Measurements from ENCODE around the gene KRTAP21-2.
"Not testable (repeated sequence)": the region's sequence is repeated elsewhere in the genome, so short reads cannot be mapped to it uniquely, and the experiment has no call there.

The KRTAP21-2 gene

DNA sequence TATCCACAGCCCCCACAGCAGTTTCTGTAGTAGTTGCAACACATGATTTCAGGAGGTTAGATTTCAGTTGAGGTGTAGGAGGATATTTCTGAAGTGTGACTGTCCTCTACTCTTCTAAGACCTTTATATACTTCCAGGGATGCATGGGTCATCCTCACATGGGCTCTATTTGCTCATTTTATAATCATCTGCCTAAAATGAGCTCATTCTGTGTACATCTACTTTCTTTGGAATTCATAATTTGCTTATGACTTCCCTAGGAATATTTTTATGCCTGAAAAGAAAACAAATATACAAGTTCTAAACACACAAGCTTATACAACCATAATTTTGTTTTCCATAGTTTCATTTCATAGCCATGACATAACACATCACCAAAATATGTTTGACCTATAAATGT lies at the start of gene KRTAP21-2:
Gene KRTAP21-2 (minus strand): TSS at position 101 of the 400 bp plus-strand sequence. CDS start 57 bp downstream, at position 44.
- no peak for DNase-seq (ENCODE audit: low read depth)

DNA sequence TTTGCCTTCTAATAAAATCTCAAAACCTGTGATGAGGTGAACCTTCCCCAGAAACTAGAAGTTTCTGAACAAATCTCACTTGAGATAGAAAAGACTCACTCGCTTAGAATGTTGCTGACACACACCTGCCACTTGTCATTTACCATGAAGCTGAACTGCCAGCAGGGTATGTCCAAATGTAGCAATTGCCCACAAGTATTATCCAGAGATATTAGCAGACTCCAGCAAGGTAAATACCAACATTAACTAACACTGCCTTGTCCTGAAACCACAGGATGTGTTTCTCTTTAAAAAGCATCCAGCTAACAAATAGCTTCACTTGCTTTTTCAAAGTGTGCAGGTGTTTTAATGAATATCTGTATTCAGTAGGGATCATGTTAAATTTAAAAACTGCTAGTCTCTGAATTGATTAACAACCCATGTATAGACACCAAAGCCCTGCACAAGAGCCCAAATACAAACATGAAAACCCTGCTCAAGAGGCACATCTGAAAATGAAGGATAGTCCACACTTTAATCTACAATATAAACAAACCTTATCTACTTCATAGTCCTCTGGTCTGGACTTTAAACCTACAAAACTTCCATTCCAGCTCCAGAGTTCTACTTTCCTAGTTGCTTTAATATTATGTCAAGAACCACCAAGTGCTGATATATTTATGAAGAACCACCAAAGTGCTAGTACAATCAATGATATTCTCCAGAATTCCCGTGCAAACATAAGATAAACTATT lies 46.7 kb upstream of the KRTAP21-2 start:
- DNase-seq (ENCODE audit: low read depth) = no peak

DNA sequence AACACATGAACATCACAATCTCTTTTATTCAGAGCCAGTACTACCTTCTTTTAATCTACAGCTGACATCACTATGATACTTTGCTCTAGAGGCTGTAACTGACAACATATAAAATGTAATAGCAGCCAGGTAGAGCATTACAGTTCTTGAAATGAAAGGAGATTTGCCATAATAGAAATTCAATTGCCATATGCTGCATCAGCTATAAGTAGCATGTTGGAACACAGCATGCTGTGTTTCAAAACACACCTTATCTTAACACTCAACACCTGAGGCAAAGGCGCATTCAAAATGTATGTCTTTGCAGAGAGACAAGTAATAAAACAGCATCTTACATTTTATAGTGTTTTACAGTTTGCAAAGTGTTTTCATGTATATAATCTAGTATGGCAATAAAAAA lies 32.2 kb upstream of the KRTAP21-2 start:
- no peak for DNase-seq (ENCODE audit: low read depth)

DNA sequence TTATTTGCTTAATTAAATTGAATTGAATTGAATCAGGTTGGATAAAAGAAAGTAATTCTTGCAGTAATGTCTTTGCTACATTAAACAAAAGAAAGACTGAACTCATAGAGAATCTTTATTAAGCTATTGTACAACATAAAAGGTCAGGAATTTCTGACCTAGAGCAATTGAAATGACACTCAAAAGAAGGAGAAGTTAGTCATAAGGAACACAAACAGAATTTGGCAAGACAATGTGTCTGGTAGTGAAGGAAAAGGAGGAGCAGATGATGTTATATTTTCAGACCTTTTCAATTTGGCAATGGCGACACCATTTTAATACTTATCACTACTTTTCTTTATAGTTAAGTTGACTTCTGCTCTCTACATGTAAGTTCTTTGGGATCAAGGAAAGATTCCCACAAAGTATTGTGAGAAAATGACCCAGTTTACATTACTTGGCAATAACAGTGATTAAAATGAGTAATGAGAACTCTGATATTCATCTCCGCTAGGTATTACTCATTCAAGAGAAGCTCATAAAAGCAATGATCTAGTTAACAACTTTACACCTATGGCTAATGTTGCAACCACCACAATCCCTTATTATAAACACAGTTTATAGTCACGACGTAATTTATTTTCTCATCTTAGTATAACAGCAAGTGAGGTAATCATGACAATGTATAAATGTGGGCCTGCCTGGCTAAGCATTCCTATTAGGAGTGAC lies 22.8 kb upstream of the KRTAP21-2 start:
- no peak for DNase-seq (ENCODE audit: low read depth)

DNA sequence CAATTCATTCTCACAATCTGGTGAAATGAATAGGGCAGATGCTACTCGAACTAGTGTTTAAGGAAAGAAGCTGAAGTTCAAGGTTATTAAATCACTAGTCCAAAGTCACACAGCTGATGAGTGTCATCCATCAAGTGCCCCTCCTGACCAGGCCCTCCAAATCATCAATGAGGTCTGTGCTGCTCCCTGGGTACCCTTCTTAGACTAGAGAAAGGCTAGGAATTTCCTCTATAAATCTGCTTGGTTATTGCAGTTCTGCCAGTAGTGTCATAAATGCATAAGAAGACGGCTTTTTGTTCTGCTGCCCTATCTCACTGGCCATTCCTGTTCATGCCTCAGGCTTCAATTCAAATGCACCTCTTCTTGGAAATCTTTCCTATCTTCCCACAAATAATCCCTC lies 13.7 kb upstream of the KRTAP21-2 start:
- DNase-seq (ENCODE audit: low read depth) = no peak

DNA sequence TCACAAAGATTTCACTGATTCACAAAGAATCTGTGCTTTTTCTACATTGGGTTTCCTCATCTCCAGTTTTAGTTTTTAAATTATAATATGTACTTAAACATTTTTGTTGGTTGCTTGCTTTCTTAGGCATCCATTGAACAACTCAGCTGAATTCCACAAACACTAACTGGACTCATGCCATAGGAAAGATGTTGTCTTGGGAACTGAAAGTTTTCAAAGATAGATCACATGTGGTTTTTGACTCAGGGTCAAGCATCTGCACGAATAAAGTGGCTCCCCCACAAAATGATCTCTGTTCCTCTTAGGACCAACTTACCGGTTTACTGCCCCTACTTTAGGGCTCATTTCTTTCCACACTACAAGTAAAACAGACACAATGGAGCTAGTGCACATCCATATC lies 11.2 kb upstream of the KRTAP21-2 start:
- DNase-seq (ENCODE audit: low read depth) = no peak

DNA sequence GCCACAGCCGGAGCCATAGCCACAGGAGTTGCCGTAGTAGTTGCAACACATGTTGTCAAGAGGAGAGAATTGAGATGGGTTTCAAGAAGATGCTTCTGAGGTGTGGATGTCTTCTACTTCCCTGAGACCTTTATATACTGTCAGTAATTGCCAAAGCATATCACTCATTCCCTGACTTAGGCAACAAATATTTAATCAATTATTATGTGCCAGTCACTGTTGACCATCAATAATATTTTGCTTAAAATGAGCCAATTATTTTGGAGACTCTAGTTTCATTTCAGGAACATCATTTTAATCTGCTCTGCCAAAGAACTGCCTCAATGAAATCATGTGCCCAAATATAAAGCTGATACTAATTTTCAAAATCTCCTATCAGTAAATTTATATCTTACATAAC lies 8.3 kb upstream of the KRTAP21-2 start, which contains the start of gene KRTAP21-1:
Gene KRTAP21-1 (minus strand): TSS at position 101 of the 400 bp plus-strand sequence. CDS start 50 bp downstream, at position 51.
- DNase-seq (ENCODE audit: low read depth) = not testable (repeated sequence)

DNA sequence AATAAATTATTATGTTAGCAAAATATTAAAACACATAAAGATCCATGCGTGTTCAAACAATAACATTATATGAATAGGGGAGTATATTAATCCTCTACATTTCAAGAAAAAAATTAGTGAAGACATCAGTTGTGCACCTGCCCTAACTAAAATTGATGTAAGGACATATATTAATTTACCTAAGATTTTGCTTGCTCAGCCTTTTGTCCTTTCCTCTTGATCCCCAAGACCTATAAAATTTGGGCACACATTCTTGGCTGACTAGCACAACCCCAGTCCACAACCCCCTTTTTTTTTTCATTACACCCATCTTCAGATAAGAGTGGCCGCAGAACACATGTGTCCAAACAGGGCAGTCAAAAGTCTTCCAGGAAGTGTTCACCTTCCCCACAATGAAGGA lies 6.6 kb downstream of the KRTAP21-2 start:
- DNase-seq (ENCODE audit: low read depth) = no peak

DNA sequence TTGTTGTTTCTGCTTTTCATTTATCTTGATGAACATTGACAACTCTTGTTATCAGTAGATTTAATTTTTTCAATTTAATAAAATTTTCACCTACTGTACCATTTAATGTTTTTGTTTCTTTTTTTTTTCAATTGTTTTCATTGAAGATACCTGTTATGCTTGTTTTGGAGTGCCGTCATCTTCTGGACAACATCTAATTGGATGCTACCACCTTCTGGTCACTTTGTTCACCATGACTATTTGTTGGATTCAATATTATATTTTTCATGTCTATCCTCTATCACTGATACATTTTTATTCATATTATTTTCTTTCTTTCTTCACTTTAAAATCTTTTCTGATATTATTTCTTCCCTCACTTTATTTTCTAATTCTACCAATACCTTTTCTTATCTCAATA lies 14.0 kb downstream of the KRTAP21-2 start:
- no peak for DNase-seq (ENCODE audit: low read depth)

DNA sequence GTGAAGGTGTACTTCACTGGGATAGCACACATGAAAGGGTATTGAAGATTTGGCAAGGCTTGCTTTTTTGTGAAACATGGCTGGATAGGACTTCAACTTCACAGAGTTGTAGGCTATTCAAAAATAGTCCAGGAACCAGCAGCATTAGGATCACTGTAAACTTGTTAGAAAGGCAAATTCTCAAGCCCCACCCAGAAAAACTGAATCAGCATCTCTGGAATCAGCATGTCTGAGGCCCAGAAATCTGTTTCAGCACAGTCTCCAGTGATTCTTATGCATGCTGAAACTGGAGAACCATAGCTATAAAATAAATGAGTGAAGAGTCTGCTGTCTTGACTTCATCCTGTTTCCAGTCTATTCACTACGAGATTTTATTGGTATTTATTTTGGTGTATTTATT lies 20.3 kb downstream of the KRTAP21-2 start:
- DNase-seq (ENCODE audit: low read depth) = no peak

DNA sequence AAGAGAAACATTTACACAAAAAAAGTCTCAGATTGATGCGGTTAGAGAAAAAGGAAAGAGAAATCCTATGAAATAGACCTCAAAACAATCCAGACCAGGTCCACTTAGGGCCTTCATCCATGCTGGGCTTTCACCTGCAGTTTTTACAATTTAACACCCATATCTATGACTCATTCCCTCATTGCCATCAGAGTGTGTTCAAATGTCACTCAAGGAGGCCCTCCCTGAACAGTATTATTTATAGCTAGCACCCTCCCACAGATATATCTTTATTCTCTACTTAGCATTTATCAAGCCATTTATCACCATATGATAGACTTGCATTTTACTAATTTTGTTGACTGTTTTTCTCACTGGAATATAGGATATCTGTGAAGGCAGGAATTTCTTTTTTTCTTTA lies 27.7 kb downstream of the KRTAP21-2 start:
- no peak for DNase-seq (ENCODE audit: low read depth)

DNA sequence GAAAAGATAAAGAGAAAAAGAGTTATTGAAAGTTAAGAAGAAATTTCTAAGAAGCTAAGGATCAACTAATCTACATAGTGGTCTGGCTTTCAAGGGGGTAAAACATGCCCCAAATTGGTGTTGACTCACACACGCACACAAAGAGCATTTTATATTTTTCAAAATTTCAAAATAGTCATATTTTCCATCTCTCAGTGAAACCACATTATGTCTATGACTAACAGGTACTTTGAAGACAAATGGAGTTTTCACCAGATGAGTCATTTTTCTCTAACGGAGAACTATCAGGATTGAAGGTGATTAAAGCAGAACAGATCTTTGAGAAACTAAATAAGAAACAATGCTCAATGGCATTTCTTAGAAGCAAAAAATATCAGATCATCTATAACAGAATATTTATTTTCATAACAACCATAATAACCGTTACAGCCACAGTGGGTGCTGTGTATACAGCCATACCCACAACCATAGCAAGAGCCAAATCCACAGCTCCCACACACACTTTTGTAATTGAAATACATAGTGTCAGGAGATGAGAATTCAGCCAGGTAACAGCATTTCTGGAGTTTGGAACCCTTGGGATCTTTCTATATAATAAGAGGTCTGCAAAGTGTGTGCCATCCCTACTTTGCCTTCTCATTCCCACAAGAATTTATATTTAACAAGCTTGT lies 28.7 kb downstream of the KRTAP21-2 start, which contains the start of gene KRTAP21-3:
Gene KRTAP21-3 (minus strand): TSS at position 539 of the 671 bp plus-strand sequence. CDS start 18 bp downstream, at position 521.
- DNase-seq (ENCODE audit: low read depth) = no peak

DNA sequence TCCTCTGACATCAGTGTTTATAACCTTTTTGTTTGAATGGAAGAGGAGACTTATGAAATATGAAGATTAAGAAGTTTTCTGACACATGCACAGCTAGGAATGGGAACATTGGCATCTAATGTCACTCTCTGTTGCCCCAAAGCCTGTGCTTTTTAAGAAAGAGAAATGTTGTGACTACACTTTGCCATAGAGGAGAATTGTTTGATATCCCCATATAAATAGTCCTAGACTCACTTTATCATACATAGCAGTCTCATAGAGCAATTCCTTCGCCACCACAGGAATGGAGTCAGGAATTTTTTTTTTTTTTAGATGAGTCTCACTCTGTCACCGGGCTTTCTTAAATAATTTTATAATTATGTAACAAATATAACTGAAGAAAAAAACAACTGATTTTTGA lies 30.0 kb downstream of the KRTAP21-2 start:
- DNase-seq (ENCODE audit: low read depth) = no peak

DNA sequence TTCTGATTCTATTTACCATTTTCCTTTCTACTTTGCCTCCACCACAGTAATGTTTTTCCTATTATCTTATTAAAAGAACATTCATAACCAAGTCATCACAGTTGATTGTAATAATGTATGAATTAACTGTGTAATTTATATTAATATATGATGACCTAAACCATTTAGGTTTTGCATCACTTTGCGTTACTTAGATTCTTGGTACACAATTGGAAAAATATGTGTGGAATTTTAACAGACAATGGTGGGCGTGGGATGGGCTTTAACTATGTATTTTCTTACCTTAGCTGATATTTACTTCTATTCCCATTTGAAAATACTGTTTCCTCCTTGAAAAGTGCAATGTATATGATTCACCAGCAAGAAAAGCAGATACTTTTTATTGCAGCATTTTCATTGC lies 32.1 kb downstream of the KRTAP21-2 start:
- no peak for DNase-seq (ENCODE audit: low read depth)

DNA sequence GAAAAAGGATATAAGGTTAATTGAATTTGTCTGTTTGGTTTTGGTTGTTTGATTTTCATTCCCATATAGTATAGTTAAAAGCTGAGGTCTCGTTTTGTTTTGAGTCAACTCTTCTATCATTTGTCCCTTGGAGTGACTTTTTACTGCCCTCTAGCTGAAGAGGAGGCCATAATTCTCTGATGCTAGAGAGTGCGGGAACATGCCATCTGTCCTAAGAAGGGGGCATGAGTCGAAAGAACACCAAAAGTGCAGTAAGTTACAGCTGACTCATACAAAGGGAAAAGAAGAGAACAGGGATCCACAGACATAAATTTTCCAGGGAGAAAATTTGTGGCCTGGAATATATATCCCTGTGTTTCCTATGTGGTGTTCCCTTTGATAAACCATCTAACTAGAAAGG lies 32.6 kb downstream of the KRTAP21-2 start:
- DNase-seq (ENCODE audit: low read depth) = no peak

DNA sequence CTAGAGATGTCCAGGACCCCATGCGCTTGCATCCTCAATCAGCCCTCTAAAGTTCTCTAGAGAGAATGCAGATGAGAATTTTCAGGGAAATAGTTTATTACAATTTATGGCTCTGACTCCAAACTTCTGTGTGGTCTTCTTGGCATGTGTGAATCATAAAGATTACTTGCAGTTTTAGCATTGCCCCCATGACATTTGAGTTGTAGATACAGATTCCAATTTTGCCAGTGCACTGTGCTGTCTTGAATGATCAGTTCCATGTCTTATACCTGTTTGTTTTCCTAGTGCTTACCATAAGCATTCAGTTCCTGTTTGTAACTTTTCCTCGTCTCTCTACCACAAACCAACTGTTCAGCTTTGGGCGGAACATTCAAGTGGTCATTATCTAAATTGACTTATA lies 33.3 kb downstream of the KRTAP21-2 start:
- DNase-seq (ENCODE audit: low read depth) = no peak

DNA sequence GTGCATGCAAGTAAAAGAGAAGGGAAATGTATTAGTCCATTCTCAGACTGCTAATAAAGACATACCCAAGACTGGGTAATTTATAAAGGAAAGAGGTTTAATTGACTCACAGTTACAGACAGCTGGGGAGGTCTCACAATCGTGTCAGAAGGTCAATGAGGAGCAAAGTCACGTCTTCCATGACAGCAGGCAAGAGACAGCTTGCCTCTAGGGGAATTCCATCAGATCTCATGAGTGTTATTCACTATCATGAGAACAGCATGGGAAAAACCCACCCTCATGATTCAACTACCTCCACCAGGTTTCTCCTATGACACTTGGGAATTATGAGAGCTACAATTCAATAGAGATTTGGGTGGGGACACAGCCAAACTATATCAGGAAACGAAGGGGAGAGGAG lies 36.6 kb downstream of the KRTAP21-2 start:
- DNase-seq (ENCODE audit: low read depth) = no peak

DNA sequence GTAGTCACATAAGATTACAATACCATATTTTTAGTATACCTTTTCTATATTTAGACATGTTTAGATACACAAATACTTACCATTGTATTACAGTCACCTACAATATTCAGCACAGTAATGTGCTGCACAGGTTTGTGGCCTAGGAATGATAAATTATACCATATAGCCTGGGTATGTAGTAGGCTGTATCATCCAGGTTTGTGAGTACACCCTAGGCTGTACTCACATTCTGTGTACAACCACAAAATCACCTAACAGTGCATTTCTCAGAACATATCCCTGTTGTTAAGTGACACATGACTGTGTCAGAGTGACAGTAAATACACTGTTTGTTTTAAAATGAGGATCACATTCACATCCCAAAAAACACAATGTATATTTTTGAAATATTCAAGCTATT lies 39.6 kb downstream of the KRTAP21-2 start:
- no peak for DNase-seq (ENCODE audit: low read depth)
